HepG2 (cell line): ENCODE data around the gene EFCAB8. TPM values are rescaled to one million over a fixed set of nuclear protein-coding genes. Genes with fewer than 3 reads are reported as not detected.
A peak's percentile ranks its signal among the peaks of the same experiment; 100 is the strongest.

ENCODE experiments used
- ATAC-seq: fragments of 200-7000 bp; cut with Tn5 transposase; 3 replicates; pipeline ENCODE4 v1.9.1; 2020; ENCODE audit warnings: mild to moderate bottlenecking, moderate library complexity
- BruUV-seq: library from RNA; stranded (reverse); fragments of 400-500 nt; replicated peaks from 2 replicates; lab custom pipeline; 2021; lab: Mats Ljungman, UMichigan
- CTCF ChIA-PET: fragments of 300-600 bp; formaldehyde crosslinking; extraction: SDS; loops from one replicate; lab custom pipeline; 2021; ENCODE audit warnings: low total read pairs, inconsistent platforms, low intra/inter-chr PET ratio; lab: Yijun Ruan, JAX
- POLR2A ChIA-PET: fragments of 350-600 bp; sonication (Branson Sonifier 250); formaldehyde crosslinking; loops from one replicate; lab custom pipeline; 2020; ENCODE audit warnings: antibody characterized with exemption, inconsistent platforms; lab: Yijun Ruan, JAX
- DNase-seq: peaks from one replicate; pipeline ENCODE4 v3.0.0-alpha.2; 2015; ENCODE audit warnings: low spot score
- FAIRE-seq: peaks from 3 replicates; lab custom pipeline; 2011; peaks lifted over from hg19 to GRCh38; lab: Jason Lieb, UNC
- H2AFZ ChIP-seq: one replicate; pipeline ENCODE4 v1.6.1; 2011; ENCODE audit warnings: low read length, inconsistent platforms
- H3K27ac ChIP-seq: fragments of 300-600 bp; 3 replicates; pipeline ENCODE4 v1.8.0; 2011; ENCODE audit warnings: mixed run types, mild to moderate bottlenecking, mixed read lengths, low read length, inconsistent platforms; ENCODE audit not compliant: insufficient read depth; ENCODE audit errors: extremely low read length
- H3K27me3 ChIP-seq, 2 experiments: fragments of 200-600 bp in 1 of 2; 2 replicates in 1 of 2; 3 replicates in 1 of 2; pipeline versions ENCODE4 v1.6.0 to v1.8.0; 2011; ENCODE audit warnings: low read length in 2 of 2, mild to moderate bottlenecking in 2 of 2, moderate library complexity in 2 of 2, inconsistent platforms in 1 of 2; ENCODE audit not compliant: insufficient read depth in 2 of 2, control insufficient read depth in 1 of 2
- H3K36me3 ChIP-seq, 2 experiments: fragments of 200-600 bp in 1 of 2; replicated peaks in 1 of 2; 2 replicates in 1 of 2; 3 replicates in 1 of 2; pipeline versions ENCODE4 v1.5.1 to v1.8.0; 2011; ENCODE audit warnings: low read length in 2 of 2, inconsistent platforms in 1 of 2; ENCODE audit not compliant: insufficient read depth in 2 of 2, control insufficient read depth in 1 of 2
- H3K4me1 ChIP-seq: 2 replicates; pipeline ENCODE4 v1.5.1; 2012; ENCODE audit warnings: low read length, inconsistent platforms; ENCODE audit not compliant: insufficient read depth
- H3K4me2 ChIP-seq: 2 replicates; pipeline ENCODE4 v1.6.0; 2011; ENCODE audit warnings: low read depth, low read length, inconsistent platforms
- H3K4me3 ChIP-seq, 3 experiments: fragments of 200-600 bp in 1 of 3; sonication (generic), shearing (Covaris generic) in 1 of 3; replicated peaks in 1 of 3; 2 replicates each; pipeline ENCODE4 v1.5.1; 2011 to 2016; ENCODE audit warnings: low read length in 3 of 3, inconsistent platforms in 2 of 3, low read depth in 2 of 3, mild to moderate bottlenecking in 2 of 3, control low read depth in 1 of 3, mixed read lengths in 1 of 3; ENCODE audit not compliant: insufficient read depth in 1 of 3
- H3K79me2 ChIP-seq: one replicate; pipeline ENCODE4 v1.6.1; 2011; ENCODE audit warnings: low read length, inconsistent platforms; ENCODE audit not compliant: insufficient read depth
- H3K9ac ChIP-seq: 2 replicates; pipeline ENCODE4 v1.6.0; 2011; ENCODE audit warnings: mild to moderate bottlenecking, low read depth, low read length, inconsistent platforms; ENCODE audit not compliant: insufficient read depth
- H3K9me3 ChIP-seq: 2 replicates; pipeline ENCODE4 v1.5.1; 2012; ENCODE audit warnings: mild to moderate bottlenecking, low read length
- H4K20me1 ChIP-seq: 2 replicates; pipeline ENCODE4 v1.6.0; 2011; ENCODE audit warnings: inconsistent platforms, mild to moderate bottlenecking, low read length, moderate library complexity; ENCODE audit not compliant: insufficient read depth
- CTCF ChIP-seq: sonication (generic); formaldehyde crosslinking; IDR thresholded peaks from 2 replicates; pipeline ENCODE4 v1.5.0; 2020; ENCODE audit warnings: mild to moderate bottlenecking, missing genetic modification reagents, moderate library complexity
- FOSL2 ChIP-seq: sonication (generic); formaldehyde crosslinking; IDR thresholded peaks from 2 replicates; pipeline ENCODE4 v1.4.0; 2020; ENCODE audit warnings: missing genetic modification reagents
- GMEB1 ChIP-seq: sonication (generic); formaldehyde crosslinking; IDR thresholded peaks from 2 replicates; pipeline ENCODE4 v1.5.1; 2020; ENCODE audit warnings: missing genetic modification reagents, mild to moderate bottlenecking, borderline replicate concordance
- KMT2B ChIP-seq: IDR thresholded peaks from 2 replicates; pipeline ENCODE4 v1.6.1; 2016; ENCODE audit warnings: missing genetic modification reagents, missing compliant biosample characterization
- TEAD3 ChIP-seq: optimal IDR thresholded peaks from 2 replicates; pipeline ENCODE3; 2016; ENCODE audit warnings: borderline replicate concordance
- ZBTB1 ChIP-seq: sonication (generic); formaldehyde crosslinking; IDR thresholded peaks from 2 replicates; pipeline ENCODE4 v1.4.0; 2020; ENCODE audit warnings: missing genetic modification reagents, borderline replicate concordance
- ZNF292 ChIP-seq: sonication (generic); formaldehyde crosslinking; IDR thresholded peaks from 2 replicates; pipeline ENCODE4 v1.8.1; 2022; ENCODE audit warnings: mild to moderate bottlenecking, low read depth, missing genetic modification reagents, borderline replicate concordance
- ZNF354B ChIP-seq: sonication (generic); formaldehyde crosslinking; IDR thresholded peaks from 2 replicates; pipeline ENCODE4 v1.8.0; 2022; ENCODE audit warnings: mild to moderate bottlenecking, missing genetic modification reagents
- ZSCAN25 ChIP-seq: sonication (generic); formaldehyde crosslinking; IDR thresholded peaks from 2 replicates; pipeline ENCODE4 v1.8.0; 2022; ENCODE audit warnings: mild to moderate bottlenecking, missing genetic modification reagents
- WGBS: methylation state at CpG from one replicate; pipeline ENCODE4 v1.1.6; 2017; ENCODE audit warnings: low lambda C conversion rate; 5-methylcytosine and 5-hydroxymethylcytosine counted together
- in situ Hi-C: cut with HindIII; loops from 2 replicates; pipeline ENCODE4 v1.10.0; 2017; ENCODE audit warnings: low pct_unique_long_range_greater_than_20kb; ENCODE audit not compliant: extremely low pct_ligation_motif_present
- intact Hi-C: fragments of 100-400 bp; cut with micrococcal nuclease; formaldehyde crosslinking; loops from one replicate; pipeline ENCODE4 v1.10.0; 2022; ENCODE audit not compliant: unreplicated experiment
- polyA plus RNA-seq, 8 experiments: library from polyadenylated mRNA; depleted of rRNA in 3 of 8; stranded (reverse) in 7 of 8; unstranded in 1 of 8; fragments of >200 nt; fragmentation: Illumina TruSeq in 4 of 8; extraction: Trizol in 4 of 8; gene quantifications; 2 replicates each; pipeline versions ENCODE4 v1.2.1 to v1.2.3, GENCODE V29; 2011 to 2016; ENCODE audit warnings: low read depth in 4 of 8, missing spikeins in 1 of 8, mixed read lengths in 1 of 8; ENCODE audit not compliant: insufficient read depth in 1 of 8
- total RNA-seq, 5 experiments: library from RNA; depleted of rRNA; stranded (reverse); fragments of >200 nt; fragmentation: Illumina TruSeq; extraction: Trizol; gene quantifications; 2 replicates each; pipeline ENCODE4 v1.2.3, GENCODE V29; 2016; ENCODE audit warnings: low read depth in 1 of 5

EFCAB8 gene
- total and polyA plus RNA-seq, 2 of the 13 experiments (the other 11 are each of a cell fraction or from before 2014, with no cell fraction given), result 0.15 to 0.22 TPM

DNA sequence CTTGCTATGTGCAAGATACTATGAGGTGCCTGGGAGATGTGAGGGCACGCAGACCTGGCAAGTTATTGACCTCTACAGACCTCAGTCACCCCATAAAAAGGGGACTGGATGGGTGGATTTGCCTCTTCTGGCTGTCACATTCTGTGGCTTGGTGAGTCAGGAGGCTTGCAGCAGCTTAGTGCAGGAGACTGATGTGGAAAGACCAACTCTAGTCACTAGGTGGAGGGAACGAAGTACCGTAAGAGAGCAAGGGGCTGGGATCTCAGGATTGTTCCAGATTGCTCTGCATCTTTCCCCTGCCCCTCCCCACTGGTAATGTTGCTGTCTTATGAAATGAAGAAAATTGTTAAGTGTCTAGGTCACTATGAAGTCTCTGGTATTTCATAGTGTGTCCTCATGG is 35.6 kb upstream of the EFCAB8 start:
- ChIA-PET CTCF (no interaction called here), POLR2A (no interaction called here)
- Histone ChIP-seq H3K4me3 (no peak overlapping the region), H4K20me1 (peaks cover 34% of the 10 kb centered on the region), H3K27ac (peak overlapping the region; percentile 12), H2AFZ (no peak overlapping the region), H3K79me2 (peaks cover 65% of the 10 kb centered on the region), H3K9me3 (peaks cover 6% of the 10 kb centered on the region; the same call in 1 of the 2 replicates), H3K27me3 (peaks cover 0 to 4% of the 10 kb centered on the region in 2 experiments; a peak in 1 of 5 replicates), H3K4me2 (peak overlapping the region; percentile 98), H3K36me3 (peaks cover 6 to 16% of the 10 kb centered on the region in 2 experiments), H3K4me1 (peaks cover 50% of the 10 kb centered on the region), H3K9ac (no peak overlapping the region)
- ATAC-seq (peak; percentile 14; the same call in 1 of the 3 replicates), DNase-seq (peak; percentile 44), FAIRE-seq (no peak)
- 95% methylated on average over 3 of the region's 3 CpGs for WGBS
- intact Hi-C loops, result loop anchor here (2.0 kb wide), 1 partner anchor 62 kb away; no protein-coding TSS in a partner anchor
- in situ Hi-C loops, result no loop called here
- BruUV-seq, result no TSS peak
- TF ChIP-seq CTCF (CRISPR knock-in tag), result peak; percentile 27; the same call in 1 of the 2 replicates
- TF ChIP-seq FOSL2 (CRISPR knock-in tag), result peak; percentile 19; the same call in 1 of the 2 replicates
- 0 out of 2 replicates have a peak, but pooled peaks have one; percentile 35 for TF ChIP-seq ZSCAN25
- 0 out of 2 replicates have a peak, but pooled peaks have one; percentile 2 for TF ChIP-seq ZNF292
- TF ChIP-seq ZBTB1, result no peak
- peak; percentile 26 for TF ChIP-seq TEAD3 (CRISPR knock-in tag)
- TF ChIP-seq GMEB1 (CRISPR knock-in tag), result 0 out of 2 replicates have a peak, but pooled peaks have one; percentile 5
- peak; percentile 32; the same call in 1 of the 2 replicates for TF ChIP-seq ZNF354B (CRISPR knock-in tag)
- no peak for TF ChIP-seq KMT2B (CRISPR knock-in tag)
